Endothelial cell of umbilical vein (primary cell): ENCODE data around the gene MST1. TPM values are rescaled to one million over a fixed set of nuclear protein-coding genes. Genes with fewer than 3 reads are reported as not detected.

Experiments
- BruUV-seq: library from RNA; stranded (reverse); fragments of 400-500 nt; replicated peaks from 2 replicates; lab custom pipeline; 2021; lab: Mats Ljungman, UMichigan
- CTCF ChIA-PET: fragments of 300-600, 350-600 bp; sonication (Branson Sonifier 250); formaldehyde crosslinking; loops from one replicate; lab custom pipeline; 2021; ENCODE audit warnings: antibody characterized with exemption, inconsistent platforms; lab: Charles Lee
- POLR2A ChIA-PET: fragments of 300-600, 350-600 bp; sonication (Branson Sonifier 250); formaldehyde crosslinking; loops from one replicate; lab custom pipeline; 2021; ENCODE audit warnings: antibody characterized with exemption, inconsistent platforms; lab: Charles Lee
- DNase-seq: peaks from one replicate; pipeline ENCODE4 v3.0.0-alpha.2; 2011; ENCODE audit warnings: low read depth, low spot score
- FAIRE-seq: peaks from 2 replicates; lab custom pipeline; 2011; peaks lifted over from hg19 to GRCh38; lab: Jason Lieb, UNC
- H2AFZ ChIP-seq: 2 replicates; pipeline ENCODE4 v1.6.0; 2012; ENCODE audit warnings: low read depth, low read length, control low read depth, inconsistent platforms
- H3K27ac ChIP-seq: 2 replicates; pipeline ENCODE4 v1.5.1; 2011; ENCODE audit warnings: low read depth, mild to moderate bottlenecking, control low read depth, low read length, moderate library complexity; ENCODE audit not compliant: insufficient read depth
- H3K27me3 ChIP-seq, 2 experiments: 2 replicates each; pipeline versions ENCODE4 v1.6.0 to v1.6.1; 2011; ENCODE audit warnings: low read length in 2 of 2, mixed read lengths in 1 of 2; ENCODE audit not compliant: control insufficient read depth in 2 of 2, insufficient read depth in 2 of 2
- H3K36me3 ChIP-seq, 2 experiments: 2 replicates in 1 of 2; 3 replicates in 1 of 2; pipeline ENCODE4 v1.5.1; 2011; ENCODE audit warnings: low read length in 2 of 2, mild to moderate bottlenecking in 1 of 2, moderate library complexity in 1 of 2; ENCODE audit not compliant: control insufficient read depth in 2 of 2, insufficient read depth in 2 of 2; ENCODE audit errors: extremely low read depth in 1 of 2
- H3K4me1 ChIP-seq: 3 replicates; pipeline ENCODE4 v1.5.1; 2011; ENCODE audit warnings: mild to moderate bottlenecking, low read length; ENCODE audit not compliant: control insufficient read depth, insufficient read depth; ENCODE audit errors: extremely low read depth
- H3K4me2 ChIP-seq: 2 replicates; pipeline ENCODE4 v1.6.1; 2011; ENCODE audit warnings: low read length, control low read depth, mixed read lengths; ENCODE audit not compliant: insufficient read depth
- H3K4me3 ChIP-seq, 3 experiments: fragments of 200-600 bp in 1 of 3; sonication (generic), shearing (Covaris generic) in 1 of 3; replicated peaks in 1 of 3; 2 replicates each; pipeline ENCODE4 v1.5.1; 2011 to 2016; ENCODE audit warnings: control low read depth in 3 of 3, low read length in 3 of 3, mild to moderate bottlenecking in 2 of 3, inconsistent platforms in 1 of 3, low read depth in 1 of 3, moderate library complexity in 1 of 3; ENCODE audit not compliant: insufficient read depth in 1 of 3
- H3K79me2 ChIP-seq: 2 replicates; pipeline ENCODE4 v1.6.0; 2012; ENCODE audit warnings: low read length, inconsistent platforms; ENCODE audit not compliant: control insufficient read depth, insufficient read depth
- H3K9ac ChIP-seq: replicated peaks from 2 replicates; pipeline ENCODE3; 2011; ENCODE audit warnings: low read length, control low read depth; ENCODE audit not compliant: insufficient read depth; ENCODE audit errors: extremely low read depth
- H3K9me1 ChIP-seq: replicated peaks from 3 replicates; pipeline ENCODE4 v1.6.0; 2011; ENCODE audit warnings: mild to moderate bottlenecking, low read length; ENCODE audit not compliant: control insufficient read depth, insufficient read depth; ENCODE audit errors: extremely low read depth
- H3K9me3 ChIP-seq: replicated peaks from 2 replicates; pipeline ENCODE4 v1.5.1; 2012; ENCODE audit warnings: low read length, inconsistent platforms; ENCODE audit not compliant: control insufficient read depth, insufficient read depth
- H4K20me1 ChIP-seq: replicated peaks from 2 replicates; pipeline ENCODE3; 2011; ENCODE audit warnings: mild to moderate bottlenecking, low read length; ENCODE audit not compliant: control insufficient read depth, insufficient read depth; ENCODE audit errors: extremely low read depth
- CTCF ChIP-seq, 2 donors: IDR thresholded peaks; 1 replicate in 1 of 2; 2 replicates in 1 of 2; pipeline ENCODE4 v1.5.1; 2011; ENCODE audit warnings: low read length in 2 of 2, mild to moderate bottlenecking in 2 of 2, moderate library complexity in 2 of 2, control low read depth in 1 of 2, inconsistent platforms in 1 of 2, low read depth in 1 of 2; ENCODE audit not compliant: insufficient read depth in 1 of 2; ENCODE audit errors: extremely low read depth in 1 of 2
- EZH2 ChIP-seq: IDR thresholded peaks from 2 replicates; pipeline ENCODE4 v1.6.1; 2012; ENCODE audit warnings: borderline replicate concordance, low read depth, mild to moderate bottlenecking, moderate library complexity, low read length, inconsistent platforms; ENCODE audit not compliant: severe bottlenecking
- FOS ChIP-seq: IDR thresholded peaks from 2 replicates; pipeline ENCODE4 v1.6.1; 2011; ENCODE audit warnings: mild to moderate bottlenecking, low read length, moderate library complexity, borderline replicate concordance; ENCODE audit not compliant: insufficient read depth
- GATA2 ChIP-seq: IDR thresholded peaks from 2 replicates; pipeline ENCODE4 v1.7.0; 2011; ENCODE audit warnings: low read depth, mild to moderate bottlenecking, moderate library complexity, mixed read lengths, low read length; ENCODE audit not compliant: insufficient read length, insufficient read depth
- JUN ChIP-seq: IDR thresholded peaks from 2 replicates; pipeline ENCODE4 v1.6.1; 2011; ENCODE audit warnings: borderline replicate concordance, low read depth; ENCODE audit not compliant: insufficient read length, insufficient read depth
- MAX ChIP-seq: IDR thresholded peaks from 2 replicates; pipeline ENCODE4 v1.6.1; 2011; ENCODE audit not compliant: insufficient read depth, insufficient read length
- MYC ChIP-seq: IDR thresholded peaks from one replicate; pipeline ENCODE4 v1.6.1; 2011; ENCODE audit warnings: mild to moderate bottlenecking, low read depth, low read length
- POLR2A ChIP-seq: IDR thresholded peaks from 2 replicates; pipeline ENCODE4 v1.6.1; 2012; ENCODE audit warnings: low read depth, mild to moderate bottlenecking, control low read depth, low read length
- POLR2AphosphoS5 ChIP-seq: IDR thresholded peaks from 2 replicates; pipeline ENCODE4 v1.6.1; 2012; ENCODE audit warnings: low read depth, mild to moderate bottlenecking, control low read depth, low read length, moderate library complexity; ENCODE audit not compliant: insufficient read depth
- dilution Hi-C: fragments of 300-500 bp; cut with MboI; formaldehyde crosslinking; loops from one replicate; pipeline ENCODE4 v1.15.0; 2019; ENCODE audit warnings: low sequenced_read_pairs; ENCODE audit not compliant: extremely low pct_ligation_motif_present
- intact Hi-C: fragments of 100-400 bp; cut with micrococcal nuclease; formaldehyde crosslinking; loops from one replicate; pipeline ENCODE4 v1.10.0; 2022
- polyA plus RNA-seq, 4 experiments: library from polyadenylated mRNA; depleted of rRNA in 3 of 4; stranded (reverse) in 3 of 4; unstranded in 1 of 4; fragments of >200 nt; gene quantifications; 2 replicates each; pipeline versions ENCODE4 v1.2.1 to v1.2.3, GENCODE V29; 2011 to 2012; ENCODE audit warnings: missing spikeins in 1 of 4
- total RNA-seq: library from RNA; stranded (reverse); gene quantifications from 2 replicates; pipeline ENCODE4 v1.2.3, GENCODE V29; 2021

The MST1 gene
- total and polyA plus RNA-seq, 2 donors (not counting 3 experiments of a cell fraction or from before 2014, with no cell fraction given): 6.1 to 17.5 TPM

- Histone ChIP-seq H3K79me2 (no peaks in the 10 kb centered on the region), H3K4me2 (no peak overlapping the region), H3K36me3 (no peaks in the 10 kb centered on the region), H2AFZ (no peak overlapping the region), H3K4me3 (no peak overlapping the region), H3K27ac (no peak overlapping the region), H3K27me3 (peaks cover 0 to 2% of the 10 kb centered on the region in 2 experiments), H3K9me3 (no peaks in the 10 kb centered on the region), H3K9ac (no peak overlapping the region), H4K20me1 (no peaks in the 10 kb centered on the region), H3K4me1 (no peaks in the 10 kb centered on the region), H3K9me1 (no peaks in the 10 kb centered on the region)
- dilution Hi-C loops (no loop called here), intact Hi-C loops (no loop called here)
- DNase-seq: no peak
- CTCF ChIA-PET: no interaction called here
- no TSS peak for BruUV-seq
- POLR2A ChIA-PET: no interaction called here
- TF ChIP-seq GATA2 (no peak), FOS (no peak), CTCF (IDR thresholded peaks at IDR 0.05; ENCODE audit: extremely low read depth in 1 of 2, insufficient read depth in 1 of 2, low read depth in 1 of 2, low read length in 2 of 2) (no peak), MAX (no peak), POLR2AphosphoS5 (no peak), JUN (no peak), EZH2 (no peak), MYC (no peak), POLR2A (no peak)
- FAIRE-seq: no peak
These were observed 49.7 kb downstream of the MST1 start for GRCh38 chr3:49639551-49639950.
